Measurements from ENCODE around the gene HUS1.

The HUS1 gene

GRCh38 chr7:48011323-48011722 is 31.9 kb upstream of the HUS1 start:
- no peak for TF ChIP-seq CTCF (conservative IDR thresholded peaks at IDR 0.05; ENCODE audit: low read depth)
- DNase-seq (ENCODE audit: low spot score), result no peak
- no peak overlapping the region for H3K27ac ChIP-seq
- CTCF ChIA-PET, result interaction anchor here (0.6 kb wide), 1 partner anchor 29 kb away, joined by 4 read pairs; no protein-coding TSS in a partner anchor
- POLR2A ChIA-PET (ENCODE audit: low non-redundant PET), result no interaction called here

- TF ChIP-seq CTCF (conservative IDR thresholded peaks at IDR 0.05; ENCODE audit: low read depth), result no peak
- ChIA-PET CTCF (interaction anchor here (0.7 kb wide), 1 partner anchor 190 kb away, joined by 3 read pairs; no protein-coding TSS in a partner anchor), POLR2A (ENCODE audit: low non-redundant PET) (no interaction called here)
- H3K27ac ChIP-seq, result no peak overlapping the region
- no peak for DNase-seq (ENCODE audit: low spot score)
These were observed 30.5 kb upstream of the HUS1 start for GRCh38 chr7:48009954-48010353.

GRCh38 chr7:48009257-48009656 is 29.8 kb upstream of the HUS1 start:
- DNase-seq (ENCODE audit: low spot score), result no peak
- TF ChIP-seq CTCF (conservative IDR thresholded peaks at IDR 0.05; ENCODE audit: low read depth), result no peak
- no peak overlapping the region for H3K27ac ChIP-seq
- ChIA-PET CTCF (interaction anchor here (0.7 kb wide), 2 partner anchors 190 to 1721 kb away, joined by 3 to 5 read pairs; no protein-coding TSS in a partner anchor), POLR2A (ENCODE audit: low non-redundant PET) (no interaction called here)

- DNase-seq (ENCODE audit: low spot score), result no peak
- H3K27ac ChIP-seq, result no peak overlapping the region
- ChIA-PET POLR2A (ENCODE audit: low non-redundant PET) (no interaction called here), CTCF (no interaction called here)
- no peak for TF ChIP-seq CTCF (conservative IDR thresholded peaks at IDR 0.05; ENCODE audit: low read depth)
These were observed 27.5 kb upstream of the HUS1 start for GRCh38 chr7:48006866-48007265.

GRCh38 chr7:48004638-48005037 is 25.2 kb upstream of the HUS1 start:
- POLR2A ChIA-PET (ENCODE audit: low non-redundant PET), result no interaction called here
- no peak for TF ChIP-seq CTCF (conservative IDR thresholded peaks at IDR 0.05; ENCODE audit: low read depth)
- no peak for DNase-seq (ENCODE audit: low spot score)
- CTCF ChIA-PET, result interaction anchor here (0.6 kb wide), 1 partner anchor 24 kb away, joined by 3 read pairs; the partner anchor contains the start of gene SUN3
- no peak overlapping the region for H3K27ac ChIP-seq

- no peak overlapping the region for H3K27ac ChIP-seq
- ChIA-PET POLR2A (ENCODE audit: low non-redundant PET) (no interaction called here), CTCF (no interaction called here)
- no peak for DNase-seq (ENCODE audit: low spot score)
- TF ChIP-seq CTCF (conservative IDR thresholded peaks at IDR 0.05; ENCODE audit: low read depth), result no peak
These were observed 24.6 kb upstream of the HUS1 start for GRCh38 chr7:48004032-48004431.

- ChIA-PET CTCF (interaction anchor here (1.0 kb wide), 1 partner anchor 110 kb away, joined by 3 read pairs; no protein-coding TSS in a partner anchor), POLR2A (ENCODE audit: low non-redundant PET) (interaction anchor here (0.9 kb wide), 1 partner anchor 85 kb away, joined by 3 read pairs; no protein-coding TSS in a partner anchor)
- peak overlapping the region; percentile 27; the same call in 1 of the 2 replicates for H3K27ac ChIP-seq
- peak; percentile 29 for DNase-seq (ENCODE audit: low spot score)
These were observed 20.7 kb upstream of the HUS1 start for GRCh38 chr7:48000164-48000563.
